Measurements from ENCODE around the gene MSS51. TPM values are rescaled to one million over a fixed set of nuclear protein-coding genes. Genes with fewer than 3 reads are reported as not detected.

The MSS51 gene
- polyA plus RNA-seq, 1 donor from 2014 or later, result 8.3 TPM

DNA sequence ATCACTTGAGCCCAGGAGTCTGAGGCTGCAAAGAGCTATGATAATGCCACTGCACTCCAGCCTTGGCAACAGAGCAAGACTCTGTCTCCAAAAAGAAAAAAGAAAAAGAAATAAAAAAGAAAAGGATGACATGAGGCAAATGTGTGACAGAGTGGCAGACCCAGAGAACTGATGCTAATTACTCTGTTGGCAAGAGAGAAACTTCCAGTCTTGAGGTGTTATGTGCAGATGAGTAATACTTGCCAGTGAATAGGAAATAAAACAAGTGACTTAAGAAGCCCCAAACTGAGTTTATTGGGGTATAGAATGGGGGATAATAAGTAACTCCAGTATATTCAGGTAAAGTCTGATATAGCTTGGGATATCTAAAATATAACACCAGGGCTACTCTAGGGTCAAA is 10.1 kb downstream of the MSS51 start:
- Histone ChIP-seq H3K9ac (ENCODE audit: low read length) (no peak overlapping the region), H3K36me3 (ENCODE audit: insufficient read depth, low read length) (peaks cover 12% of the 10 kb centered on the region), H3K4me2 (ENCODE audit: low read length) (no peak overlapping the region), H4K20me1 (ENCODE audit: insufficient read depth) (no peaks in the 10 kb centered on the region), H3K4me3 (ENCODE audit: low read length) (no peak overlapping the region), H3K27ac (ENCODE audit: low read length) (no peak overlapping the region), H3K79me2 (replicated peaks; ENCODE audit: insufficient read depth, low read length) (no peaks in the 10 kb centered on the region), H3F3A (ENCODE audit: insufficient read depth, low read length, poor library complexity, severe bottlenecking) (no peaks in the 10 kb centered on the region), H2AFZ (ENCODE audit: low read depth, low read length) (no peak overlapping the region), H3K9me3 (ENCODE audit: low read length) (no peaks in the 10 kb centered on the region), H3K27me3 (ENCODE audit: insufficient read depth, low read depth, low read length) (no peaks in the 10 kb centered on the region), H3K9me2 (ENCODE audit: insufficient read depth, low read length) (no peaks in the 10 kb centered on the region)
- TF ChIP-seq, protein P1, sequence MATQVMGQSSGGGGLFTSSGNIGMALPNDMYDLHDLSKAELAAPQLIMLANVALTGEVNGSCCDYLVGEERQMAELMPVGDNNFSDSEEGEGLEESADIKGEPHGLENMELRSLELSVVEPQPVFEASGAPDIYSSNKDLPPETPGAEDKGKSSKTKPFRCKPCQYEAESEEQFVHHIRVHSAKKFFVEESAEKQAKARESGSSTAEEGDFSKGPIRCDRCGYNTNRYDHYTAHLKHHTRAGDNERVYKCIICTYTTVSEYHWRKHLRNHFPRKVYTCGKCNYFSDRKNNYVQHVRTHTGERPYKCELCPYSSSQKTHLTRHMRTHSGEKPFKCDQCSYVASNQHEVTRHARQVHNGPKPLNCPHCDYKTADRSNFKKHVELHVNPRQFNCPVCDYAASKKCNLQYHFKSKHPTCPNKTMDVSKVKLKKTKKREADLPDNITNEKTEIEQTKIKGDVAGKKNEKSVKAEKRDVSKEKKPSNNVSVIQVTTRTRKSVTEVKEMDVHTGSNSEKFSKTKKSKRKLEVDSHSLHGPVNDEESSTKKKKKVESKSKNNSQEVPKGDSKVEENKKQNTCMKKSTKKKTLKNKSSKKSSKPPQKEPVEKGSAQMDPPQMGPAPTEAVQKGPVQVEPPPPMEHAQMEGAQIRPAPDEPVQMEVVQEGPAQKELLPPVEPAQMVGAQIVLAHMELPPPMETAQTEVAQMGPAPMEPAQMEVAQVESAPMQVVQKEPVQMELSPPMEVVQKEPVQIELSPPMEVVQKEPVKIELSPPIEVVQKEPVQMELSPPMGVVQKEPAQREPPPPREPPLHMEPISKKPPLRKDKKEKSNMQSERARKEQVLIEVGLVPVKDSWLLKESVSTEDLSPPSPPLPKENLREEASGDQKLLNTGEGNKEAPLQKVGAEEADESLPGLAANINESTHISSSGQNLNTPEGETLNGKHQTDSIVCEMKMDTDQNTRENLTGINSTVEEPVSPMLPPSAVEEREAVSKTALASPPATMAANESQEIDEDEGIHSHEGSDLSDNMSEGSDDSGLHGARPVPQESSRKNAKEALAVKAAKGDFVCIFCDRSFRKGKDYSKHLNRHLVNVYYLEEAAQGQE (IDR thresholded peaks at IDR 0.05; ENCODE audit: borderline replicate concordance), result no peak

GRCh38 chr10:73416571-73416970 is 16.8 kb downstream of the MSS51 start:
- no peak overlapping the region for H3K4me3 ChIP-seq (ENCODE audit: low read length)
- H3K27ac ChIP-seq (ENCODE audit: low read length), result no peak overlapping the region
- no peak overlapping the region for H3K4me2 ChIP-seq (ENCODE audit: low read length)
- H3K9me3 ChIP-seq (ENCODE audit: low read length), result no peaks in the 10 kb centered on the region
- no peak overlapping the region for H3K9ac ChIP-seq (ENCODE audit: low read length)
- TF ChIP-seq TAF1 (IDR thresholded peaks at IDR 0.05; ENCODE audit: low read depth) (no peak), POLR2AphosphoS5 (IDR thresholded peaks at IDR 0.05) (no peak), SMC3 (conservative IDR thresholded peaks at IDR 0.05; ENCODE audit: poor library complexity) (no peak), CTCF (IDR thresholded peaks at IDR 0.05; ENCODE audit: poor library complexity, severe bottlenecking) (no peak), EP300 (conservative IDR thresholded peaks at IDR 0.05; ENCODE audit: poor library complexity, severe bottlenecking) (no peak), MXI1 (conservative IDR thresholded peaks at IDR 0.05; ENCODE audit: poor library complexity, severe bottlenecking) (no peak), EZH2 (IDR thresholded peaks at IDR 0.05; ENCODE audit: borderline replicate concordance, insufficient read depth, low read length, poor library complexity, severe bottlenecking) (no peak), RAD21 (conservative IDR thresholded peaks at IDR 0.05) (no peak)
- TF ChIP-seq, protein P1 (IDR thresholded peaks at IDR 0.05; ENCODE audit: borderline replicate concordance), result no peak
- no peaks in the 10 kb centered on the region for H3K9me2 ChIP-seq (ENCODE audit: insufficient read depth, low read length)
- H4K20me1 ChIP-seq (ENCODE audit: insufficient read depth), result no peaks in the 10 kb centered on the region
- H2AFZ ChIP-seq (ENCODE audit: low read depth, low read length), result no peak overlapping the region
- H3K36me3 ChIP-seq (ENCODE audit: insufficient read depth, low read length), result no peaks in the 10 kb centered on the region
- no peaks in the 10 kb centered on the region for H3F3A ChIP-seq (ENCODE audit: insufficient read depth, low read length, poor library complexity, severe bottlenecking)
- no peaks in the 10 kb centered on the region for H3K27me3 ChIP-seq (ENCODE audit: insufficient read depth, low read depth, low read length)
- H3K79me2 ChIP-seq (replicated peaks; ENCODE audit: insufficient read depth, low read length), result no peaks in the 10 kb centered on the region
